ENCODE results near the gene VTN.

The VTN gene

GRCh38 chr17:28346746-28347246 lies 23.3 kb downstream of the VTN start:
- Histone ChIP-seq H3K9me2 (replicated peaks; ENCODE audit: insufficient read depth, low read length) (no peaks in the 10 kb centered on the region), H3F3A (ENCODE audit: insufficient read depth) (no peaks in the 10 kb centered on the region), H3K36me3 (ENCODE audit: low read length) (peaks cover 1% of the 10 kb centered on the region; the same call in 1 of the 2 replicates), H3K9ac (ENCODE audit: low read length) (no peak overlapping the region), H3K27me3 (ENCODE audit: low read length) (no peaks in the 10 kb centered on the region), H3K27ac (ENCODE audit: low read depth, low read length) (no peak overlapping the region), H3K79me2 (ENCODE audit: insufficient read depth, low read length) (no peaks in the 10 kb centered on the region), H4K20me1 (ENCODE audit: low read depth, low read length) (no peaks in the 10 kb centered on the region), H2AFZ (ENCODE audit: low read depth, low read length, severe bottlenecking) (no peak overlapping the region), H3K9me3 (ENCODE audit: insufficient read depth, low read length) (no peaks in the 10 kb centered on the region), H3K4me2 (ENCODE audit: low read depth, low read length, poor library complexity, severe bottlenecking) (no peak overlapping the region), H3K4me3 (ENCODE audit: insufficient read depth, low read length, poor library complexity, severe bottlenecking) (no peak overlapping the region)
- TF ChIP-seq EZH2phosphoT487 (conservative IDR thresholded peaks at IDR 0.05; ENCODE audit: low read length) (no peak), CTCF (IDR thresholded peaks at IDR 0.05; ENCODE audit: insufficient read depth, low read length, poor library complexity, severe bottlenecking) (no peak)

GRCh38 chr17:28346199-28346580 lies 23.9 kb downstream of the VTN start:
- H2AFZ ChIP-seq (ENCODE audit: low read depth, low read length, severe bottlenecking), result no peak overlapping the region
- no peak overlapping the region for H3K4me2 ChIP-seq (ENCODE audit: low read depth, low read length, poor library complexity, severe bottlenecking)
- H4K20me1 ChIP-seq (ENCODE audit: low read depth, low read length), result no peaks in the 10 kb centered on the region
- H3K27ac ChIP-seq (ENCODE audit: low read depth, low read length), result no peak overlapping the region
- H3K79me2 ChIP-seq (ENCODE audit: insufficient read depth, low read length), result no peaks in the 10 kb centered on the region
- H3K4me3 ChIP-seq (ENCODE audit: insufficient read depth, low read length, poor library complexity, severe bottlenecking), result no peak overlapping the region
- no peaks in the 10 kb centered on the region for H3K27me3 ChIP-seq (ENCODE audit: low read length)
- no peaks in the 10 kb centered on the region for H3F3A ChIP-seq (ENCODE audit: insufficient read depth)
- no peaks in the 10 kb centered on the region for H3K9me2 ChIP-seq (replicated peaks; ENCODE audit: insufficient read depth, low read length)
- H3K36me3 ChIP-seq (ENCODE audit: low read length), result no peaks in the 10 kb centered on the region
- no peak overlapping the region for H3K9ac ChIP-seq (ENCODE audit: low read length)
- no peak for TF ChIP-seq CTCF (IDR thresholded peaks at IDR 0.05; ENCODE audit: insufficient read depth, low read length, poor library complexity, severe bottlenecking)
- no peak for TF ChIP-seq EZH2phosphoT487 (conservative IDR thresholded peaks at IDR 0.05; ENCODE audit: low read length)
- no peaks in the 10 kb centered on the region for H3K9me3 ChIP-seq (ENCODE audit: insufficient read depth, low read length)

GRCh38 chr17:28345419-28346198 lies 24.5 kb downstream of the VTN start:
- Histone ChIP-seq H3K9me2 (replicated peaks; ENCODE audit: insufficient read depth, low read length) (no peaks in the 10 kb centered on the region), H4K20me1 (ENCODE audit: low read depth, low read length) (no peaks in the 10 kb centered on the region), H3K9ac (ENCODE audit: low read length) (no peak overlapping the region), H2AFZ (ENCODE audit: low read depth, low read length, severe bottlenecking) (no peak overlapping the region), H3K36me3 (ENCODE audit: low read length) (no peaks in the 10 kb centered on the region), H3K4me2 (ENCODE audit: low read depth, low read length, poor library complexity, severe bottlenecking) (no peak overlapping the region), H3K9me3 (ENCODE audit: insufficient read depth, low read length) (no peaks in the 10 kb centered on the region), H3K27me3 (ENCODE audit: low read length) (no peaks in the 10 kb centered on the region), H3F3A (ENCODE audit: insufficient read depth) (no peaks in the 10 kb centered on the region), H3K4me3 (ENCODE audit: insufficient read depth, low read length, poor library complexity, severe bottlenecking) (no peak overlapping the region), H3K27ac (ENCODE audit: low read depth, low read length) (no peak overlapping the region), H3K79me2 (ENCODE audit: insufficient read depth, low read length) (no peaks in the 10 kb centered on the region)
- TF ChIP-seq EZH2phosphoT487 (conservative IDR thresholded peaks at IDR 0.05; ENCODE audit: low read length), result no peak

- no peak for TF ChIP-seq EZH2phosphoT487 (conservative IDR thresholded peaks at IDR 0.05; ENCODE audit: low read length)
- no peak for TF ChIP-seq CTCF (IDR thresholded peaks at IDR 0.05; ENCODE audit: insufficient read depth, low read length, poor library complexity, severe bottlenecking)
- Histone ChIP-seq H3F3A (ENCODE audit: insufficient read depth) (no peaks in the 10 kb centered on the region), H3K9me3 (ENCODE audit: insufficient read depth, low read length) (no peaks in the 10 kb centered on the region), H3K27ac (ENCODE audit: low read depth, low read length) (no peak overlapping the region), H4K20me1 (ENCODE audit: low read depth, low read length) (no peaks in the 10 kb centered on the region), H3K4me3 (ENCODE audit: insufficient read depth, low read length, poor library complexity, severe bottlenecking) (no peak overlapping the region), H3K9ac (ENCODE audit: low read length) (no peak overlapping the region), H3K36me3 (ENCODE audit: low read length) (no peaks in the 10 kb centered on the region), H3K27me3 (ENCODE audit: low read length) (no peaks in the 10 kb centered on the region), H3K4me2 (ENCODE audit: low read depth, low read length, poor library complexity, severe bottlenecking) (no peak overlapping the region), H3K9me2 (replicated peaks; ENCODE audit: insufficient read depth, low read length) (no peaks in the 10 kb centered on the region), H2AFZ (ENCODE audit: low read depth, low read length, severe bottlenecking) (no peak overlapping the region), H3K79me2 (ENCODE audit: insufficient read depth, low read length) (no peaks in the 10 kb centered on the region)
Observed at GRCh38 chr17:28344435-28344901, 25.6 kb downstream of the VTN start.
